Glutamatergic neuron (in vitro differentiated cells): ENCODE measurements around the gene PLPP4. TPM values are rescaled to one million over a fixed set of nuclear protein-coding genes. Genes with fewer than 3 reads are reported as not detected.

ENCODE experiments used
- DNase-seq: peaks from one replicate; pipeline ENCODE4 v3.0.0; 2022
- H3K27ac Mint-ChIP-seq: one replicate; pipeline ENCODE4 v1.8.0; 2020; ENCODE audit warnings: mild to moderate bottlenecking, mixed read lengths, inconsistent platforms; ENCODE audit not compliant: unreplicated experiment
- H3K27me3 Mint-ChIP-seq: one replicate; pipeline ENCODE4 v1.8.0; 2020; ENCODE audit warnings: mild to moderate bottlenecking, moderate library complexity, mixed read lengths, inconsistent platforms; ENCODE audit not compliant: unreplicated experiment
- H3K36me3 Mint-ChIP-seq: one replicate; pipeline ENCODE4 v1.8.0; 2020; ENCODE audit warnings: mild to moderate bottlenecking, mixed read lengths, inconsistent platforms; ENCODE audit not compliant: unreplicated experiment
- H3K4me1 Mint-ChIP-seq: one replicate; pipeline ENCODE4 v1.8.0; 2020; ENCODE audit warnings: mild to moderate bottlenecking, low read depth, mixed read lengths, inconsistent platforms; ENCODE audit not compliant: unreplicated experiment
- H3K4me3 Mint-ChIP-seq: one replicate; pipeline ENCODE4 v1.8.0; 2020; ENCODE audit warnings: mild to moderate bottlenecking, mixed read lengths, inconsistent platforms; ENCODE audit not compliant: unreplicated experiment
- H3K9me3 Mint-ChIP-seq: one replicate; pipeline ENCODE4 v1.8.0; 2020; ENCODE audit warnings: mild to moderate bottlenecking, moderate library complexity, mixed read lengths, inconsistent platforms; ENCODE audit not compliant: unreplicated experiment
- total RNA-seq: library from RNA; stranded (reverse); fragmentation: NEBNext Ultra II Directional; extraction: Animal tissue kit (Norgen Biotek cat#: 25700); gene quantifications from one replicate; pipeline ENCODE4 v1.2.1, GENCODE V29; 2021; ENCODE audit not compliant: unreplicated experiment
- TF ChIP-seq, protein P1 (sequence below): fragments of 200-600 bp; sonication (generic); IDR thresholded peaks from one replicate; pipeline ENCODE4 v1.5.0; 2021; ENCODE audit not compliant: partially characterized antibody, unreplicated experiment

Gene PLPP4
- total RNA-seq, 1 donor from 2014 or later: 2.6 TPM

- Mint-ChIP-seq H3K4me3 (no peak overlapping the region), H3K27me3 (no peaks in the 10 kb centered on the region)
Measured at GRCh38 chr10:120466006-120466405, 9.0 kb downstream of the PLPP4 start.

DNA sequence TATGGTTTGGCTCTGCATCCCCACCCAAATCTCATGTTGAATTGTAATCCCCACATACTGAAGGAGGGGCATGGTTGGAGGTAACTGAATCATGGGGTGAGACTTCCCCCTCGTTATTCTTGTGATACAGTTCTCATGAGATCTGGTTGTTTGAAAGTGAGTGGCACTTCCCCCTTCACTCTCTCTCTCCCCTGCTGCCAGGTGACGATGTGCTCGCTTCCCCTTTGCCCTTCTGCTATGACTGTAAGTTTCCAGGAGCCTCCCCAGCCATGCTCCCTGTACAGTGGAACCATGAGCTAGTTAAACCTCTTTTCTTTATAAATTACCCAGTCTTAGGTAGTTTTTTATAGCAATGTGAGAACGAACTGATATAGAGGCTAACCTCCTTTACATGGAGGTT is 16.6 kb downstream of the PLPP4 start:
- TF ChIP-seq, protein P1, sequence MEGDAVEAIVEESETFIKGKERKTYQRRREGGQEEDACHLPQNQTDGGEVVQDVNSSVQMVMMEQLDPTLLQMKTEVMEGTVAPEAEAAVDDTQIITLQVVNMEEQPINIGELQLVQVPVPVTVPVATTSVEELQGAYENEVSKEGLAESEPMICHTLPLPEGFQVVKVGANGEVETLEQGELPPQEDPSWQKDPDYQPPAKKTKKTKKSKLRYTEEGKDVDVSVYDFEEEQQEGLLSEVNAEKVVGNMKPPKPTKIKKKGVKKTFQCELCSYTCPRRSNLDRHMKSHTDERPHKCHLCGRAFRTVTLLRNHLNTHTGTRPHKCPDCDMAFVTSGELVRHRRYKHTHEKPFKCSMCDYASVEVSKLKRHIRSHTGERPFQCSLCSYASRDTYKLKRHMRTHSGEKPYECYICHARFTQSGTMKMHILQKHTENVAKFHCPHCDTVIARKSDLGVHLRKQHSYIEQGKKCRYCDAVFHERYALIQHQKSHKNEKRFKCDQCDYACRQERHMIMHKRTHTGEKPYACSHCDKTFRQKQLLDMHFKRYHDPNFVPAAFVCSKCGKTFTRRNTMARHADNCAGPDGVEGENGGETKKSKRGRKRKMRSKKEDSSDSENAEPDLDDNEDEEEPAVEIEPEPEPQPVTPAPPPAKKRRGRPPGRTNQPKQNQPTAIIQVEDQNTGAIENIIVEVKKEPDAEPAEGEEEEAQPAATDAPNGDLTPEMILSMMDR: no peak
- Mint-ChIP-seq H3K4me3 (no peak overlapping the region), H3K27ac (no peak overlapping the region), H3K36me3 (peaks cover 11% of the 10 kb centered on the region), H3K4me1 (peaks cover 17% of the 10 kb centered on the region), H3K9me3 (peaks cover 2% of the 10 kb centered on the region), H3K27me3 (peaks cover 3% of the 10 kb centered on the region)
- no peak for DNase-seq

More at GRCh38 chr10:120466006-120466405, 9.0 kb downstream of the PLPP4 start:
- no peaks in the 10 kb centered on the region for H3K4me1 Mint-ChIP-seq
- TF ChIP-seq, protein P1: no peak
- H3K36me3 Mint-ChIP-seq: no peaks in the 10 kb centered on the region
- no peak overlapping the region for H3K27ac Mint-ChIP-seq
- DNase-seq: no peak
- no peaks in the 10 kb centered on the region for H3K9me3 Mint-ChIP-seq

DNA sequence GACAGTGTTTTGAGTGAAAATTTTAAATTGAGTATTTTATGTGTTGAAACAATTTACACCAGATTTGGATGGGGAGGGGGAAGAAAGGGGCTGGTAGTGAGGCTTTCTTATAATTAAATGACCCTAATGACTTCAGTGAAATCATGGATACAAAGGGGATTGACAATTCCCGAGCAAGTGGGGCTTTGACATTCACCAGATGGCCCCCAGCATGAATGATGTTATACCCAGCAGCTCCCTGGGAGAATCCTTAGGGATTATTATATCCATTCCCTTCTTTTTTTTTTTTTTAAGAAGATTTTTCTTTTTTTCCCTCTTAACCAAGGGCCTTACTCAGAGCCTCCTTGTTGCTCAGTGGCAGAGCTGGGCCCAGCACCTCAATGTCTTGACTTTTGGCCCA is 17.9 kb downstream of the PLPP4 start:
- no peak overlapping the region for H3K4me3 Mint-ChIP-seq
- TF ChIP-seq, protein P1: no peak

GRCh38 chr10:120475844-120476791 is 19.1 kb downstream of the PLPP4 start:
- H3K4me1 Mint-ChIP-seq: peaks cover 27% of the 10 kb centered on the region
- TF ChIP-seq, protein P1: no peak
- no peak overlapping the region for H3K4me3 Mint-ChIP-seq
- H3K36me3 Mint-ChIP-seq: peaks cover 11% of the 10 kb centered on the region
- DNase-seq: no peak
- peaks cover 2% of the 10 kb centered on the region for H3K9me3 Mint-ChIP-seq
- H3K27me3 Mint-ChIP-seq: peaks cover 3% of the 10 kb centered on the region
- no peak overlapping the region for H3K27ac Mint-ChIP-seq

More for the DNA sequence above, 17.9 kb downstream of the PLPP4 start:
- Mint-ChIP-seq H3K36me3 (peaks cover 11% of the 10 kb centered on the region), H3K27me3 (peaks cover 3% of the 10 kb centered on the region), H3K4me1 (peaks cover 22% of the 10 kb centered on the region), H3K9me3 (peaks cover 2% of the 10 kb centered on the region), H3K27ac (no peak overlapping the region)
- no peak for DNase-seq
